Lower leg skin (tissue), 3 donors: Measurements from ENCODE around the gene ERVK3-1.

Source experiments
- POLR2A ChIP-seq, 2 donors: fragments of 450-650 bp; IDR thresholded peaks; one replicate each; pipeline ENCODE4 v1.6.1; 2016 to 2017; ENCODE audit warnings: antibody characterized with exemption in 2 of 2, mild to moderate bottlenecking in 1 of 2, moderate library complexity in 1 of 2
- TF ChIP-seq, protein P1 (sequence below), 3 donors: fragments of 450-650 bp; IDR thresholded peaks; one replicate each; pipeline ENCODE4 v1.5.1; 2016; ENCODE audit warnings: antibody characterized with exemption in 3 of 3, mild to moderate bottlenecking in 3 of 3, moderate library complexity in 2 of 3

DNA sequence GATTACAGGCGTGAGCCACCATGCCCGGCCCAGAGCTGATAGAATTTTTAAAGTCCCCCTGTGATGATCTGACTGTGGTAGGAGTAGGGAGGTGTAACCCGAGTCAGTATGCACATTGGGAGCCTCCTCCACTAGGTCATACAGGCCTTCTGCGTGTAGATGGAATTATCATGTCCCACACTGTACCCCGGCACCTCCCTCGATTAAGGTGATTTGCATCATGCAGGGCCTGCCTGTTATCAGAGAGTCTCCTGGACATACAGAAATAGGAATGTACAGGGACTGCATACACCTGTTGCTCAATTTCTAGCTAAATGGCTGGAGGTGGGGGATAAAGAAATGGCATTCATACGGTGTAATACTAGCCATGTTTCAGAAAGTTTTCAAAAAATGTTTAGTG lies 922 bp upstream of the ERVK3-1 start:
- TF ChIP-seq, protein P1, sequence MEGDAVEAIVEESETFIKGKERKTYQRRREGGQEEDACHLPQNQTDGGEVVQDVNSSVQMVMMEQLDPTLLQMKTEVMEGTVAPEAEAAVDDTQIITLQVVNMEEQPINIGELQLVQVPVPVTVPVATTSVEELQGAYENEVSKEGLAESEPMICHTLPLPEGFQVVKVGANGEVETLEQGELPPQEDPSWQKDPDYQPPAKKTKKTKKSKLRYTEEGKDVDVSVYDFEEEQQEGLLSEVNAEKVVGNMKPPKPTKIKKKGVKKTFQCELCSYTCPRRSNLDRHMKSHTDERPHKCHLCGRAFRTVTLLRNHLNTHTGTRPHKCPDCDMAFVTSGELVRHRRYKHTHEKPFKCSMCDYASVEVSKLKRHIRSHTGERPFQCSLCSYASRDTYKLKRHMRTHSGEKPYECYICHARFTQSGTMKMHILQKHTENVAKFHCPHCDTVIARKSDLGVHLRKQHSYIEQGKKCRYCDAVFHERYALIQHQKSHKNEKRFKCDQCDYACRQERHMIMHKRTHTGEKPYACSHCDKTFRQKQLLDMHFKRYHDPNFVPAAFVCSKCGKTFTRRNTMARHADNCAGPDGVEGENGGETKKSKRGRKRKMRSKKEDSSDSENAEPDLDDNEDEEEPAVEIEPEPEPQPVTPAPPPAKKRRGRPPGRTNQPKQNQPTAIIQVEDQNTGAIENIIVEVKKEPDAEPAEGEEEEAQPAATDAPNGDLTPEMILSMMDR (IDR thresholded peaks at IDR 0.05): no peak
- no peak for TF ChIP-seq POLR2A (IDR thresholded peaks at IDR 0.05)
